Measurements from ENCODE around the gene ATP8B3. TPM values are rescaled to one million over a fixed set of nuclear protein-coding genes. Genes with fewer than 3 reads are reported as not detected.

Gene ATP8B3
- total RNA-seq, 2 donors from 2014 or later = 0.51 to 0.74 TPM

GRCh38 chr19:1845125-1845515 is 33.0 kb upstream of the ATP8B3 start:
- Histone ChIP-seq H3K4me1 (peaks cover 0 to 73% of the 10 kb centered on the region in 2 donors), H3K27me3 (no peaks in the 10 kb centered on the region), H3K9me3 (no peaks in the 10 kb centered on the region), H3K36me3 (no peaks in the 10 kb centered on the region), H3K4me3 (no peak overlapping the region), H3K27ac (no peak overlapping the region)
- TF ChIP-seq CTCF (IDR thresholded peaks at IDR 0.05) = no peak
- no peak for DNase-seq (ENCODE audit: low spot score)

GRCh38 chr19:1844513-1845124 is 32.5 kb upstream of the ATP8B3 start:
- Histone ChIP-seq H3K4me3 (no peak overlapping the region), H3K27ac (no peak overlapping the region), H3K36me3 (no peaks in the 10 kb centered on the region), H3K4me1 (peaks cover 0 to 78% of the 10 kb centered on the region in 2 donors), H3K27me3 (no peaks in the 10 kb centered on the region), H3K9me3 (no peaks in the 10 kb centered on the region)
- no peak for TF ChIP-seq CTCF (IDR thresholded peaks at IDR 0.05)
- DNase-seq (ENCODE audit: low spot score) = no peak

GRCh38 chr19:1843646-1844394 is 31.7 kb upstream of the ATP8B3 start:
- TF ChIP-seq CTCF (IDR thresholded peaks at IDR 0.05) = no peak
- peaks cover 0 to 83% of the 10 kb centered on the region in 2 donors for H3K4me1 ChIP-seq
- DNase-seq (ENCODE audit: low spot score) = no peak
- H3K27ac ChIP-seq = no peak overlapping the region
- no peaks in the 10 kb centered on the region for H3K27me3 ChIP-seq
- no peaks in the 10 kb centered on the region for H3K36me3 ChIP-seq
- no peak overlapping the region for H3K4me3 ChIP-seq
- no peaks in the 10 kb centered on the region for H3K9me3 ChIP-seq

- Histone ChIP-seq H3K36me3 (no peaks in the 10 kb centered on the region), H3K27ac (no peak overlapping the region), H3K27me3 (no peaks in the 10 kb centered on the region), H3K4me3 (no peak overlapping the region), H3K9me3 (no peaks in the 10 kb centered on the region), H3K4me1 (peaks cover 0 to 84% of the 10 kb centered on the region in 2 donors)
- no peak for TF ChIP-seq CTCF (IDR thresholded peaks at IDR 0.05)
- no peak for DNase-seq (ENCODE audit: low spot score)
Measured at GRCh38 chr19:1843116-1843515, 31.0 kb upstream of the ATP8B3 start.

GRCh38 chr19:1841209-1841924 is 29.3 kb upstream of the ATP8B3 start:
- TF ChIP-seq CTCF (IDR thresholded peaks at IDR 0.05) = no peak
- Histone ChIP-seq H3K27ac (peak overlapping the region; percentile 39 to 48), H3K9me3 (no peaks in the 10 kb centered on the region), H3K4me1 (peaks cover 0 to 87% of the 10 kb centered on the region in 2 donors), H3K36me3 (no peaks in the 10 kb centered on the region), H3K27me3 (no peaks in the 10 kb centered on the region), H3K4me3 (peak overlapping the region in 1 of 2 donors; percentile 31)
- no peak for DNase-seq (ENCODE audit: low spot score)
